GM18526 (cell line): Measurements from ENCODE around the gene TNRC6C.

ENCODE experiments used
- POLR2A ChIP-seq: IDR thresholded peaks from 3 replicates; pipeline ENCODE4 v1.6.1; 2011; ENCODE audit not compliant: insufficient read length; ENCODE audit errors: extremely low read depth

The TNRC6C gene

DNA sequence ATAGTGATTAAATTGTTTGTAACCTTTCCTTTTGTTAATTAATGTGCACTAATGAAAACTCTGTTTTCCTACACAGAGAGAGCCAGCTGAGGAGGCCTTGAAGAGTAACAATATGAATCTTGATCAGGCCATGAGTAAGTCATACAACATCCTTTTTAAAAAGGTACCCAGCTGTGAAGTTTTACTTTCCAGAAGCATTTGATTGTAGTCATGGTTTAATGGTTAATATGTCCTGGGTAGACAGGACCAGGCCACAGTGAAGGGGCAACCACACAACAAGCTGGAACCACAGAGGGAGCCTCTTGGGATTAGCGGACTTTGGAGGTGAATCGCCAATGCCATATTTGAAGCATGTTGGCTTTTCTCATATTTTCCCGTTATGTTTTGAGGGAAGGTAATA, 114.5 kb downstream of the TNRC6C start:
- no peak for TF ChIP-seq POLR2A

DNA sequence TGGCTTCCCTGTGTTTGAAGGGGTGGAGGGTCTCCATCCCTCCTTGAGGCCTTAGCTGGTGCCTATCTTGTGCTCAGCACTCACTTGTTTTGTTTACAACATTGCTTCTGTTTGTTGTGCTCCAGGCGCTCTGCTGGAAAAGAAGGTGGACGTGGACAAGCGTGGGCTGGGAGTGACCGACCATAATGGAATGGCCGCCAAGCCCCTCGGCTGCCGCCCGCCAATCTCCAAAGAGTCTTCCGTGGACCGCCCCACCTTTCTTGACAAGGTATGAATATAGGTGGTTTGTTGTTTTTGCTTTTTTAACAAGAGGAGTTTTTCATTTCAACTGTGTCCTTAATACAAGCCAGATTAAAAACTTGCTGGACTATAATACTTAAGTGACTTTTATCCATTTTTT, 116.5 kb downstream of the TNRC6C start:
- no peak for TF ChIP-seq POLR2A

GRCh38 chr17:78075545-78075944, 117.0 kb downstream of the TNRC6C start:
- no peak for TF ChIP-seq POLR2A

GRCh38 chr17:78079253-78079652, 120.8 kb downstream of the TNRC6C start:
- TF ChIP-seq POLR2A: no peak

DNA sequence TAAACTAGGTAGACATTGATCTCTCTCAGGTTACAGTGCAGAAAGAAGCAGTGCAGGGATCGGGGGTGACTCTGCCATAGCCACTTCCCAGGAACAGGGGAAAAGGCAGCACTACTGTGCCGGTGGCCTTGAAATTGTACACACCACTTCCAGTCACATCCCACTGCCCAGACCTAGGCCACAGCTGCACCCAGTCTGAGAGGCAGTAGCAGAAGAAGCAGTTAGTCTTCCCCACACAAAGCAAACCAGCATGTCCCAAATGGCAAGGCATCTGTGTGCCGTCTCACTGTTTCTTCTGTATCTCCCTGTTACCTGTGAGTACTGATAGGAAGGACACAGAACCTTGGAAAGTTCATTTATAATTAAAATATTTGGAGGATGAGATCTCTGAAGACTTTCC, 123.0 kb downstream of the TNRC6C start:
- no peak for TF ChIP-seq POLR2A

- TF ChIP-seq POLR2A: no peak
Observed at GRCh38 chr17:78082988-78083387, 124.5 kb downstream of the TNRC6C start.

GRCh38 chr17:78086740-78087139, 128.2 kb downstream of the TNRC6C start:
- TF ChIP-seq POLR2A: no peak

DNA sequence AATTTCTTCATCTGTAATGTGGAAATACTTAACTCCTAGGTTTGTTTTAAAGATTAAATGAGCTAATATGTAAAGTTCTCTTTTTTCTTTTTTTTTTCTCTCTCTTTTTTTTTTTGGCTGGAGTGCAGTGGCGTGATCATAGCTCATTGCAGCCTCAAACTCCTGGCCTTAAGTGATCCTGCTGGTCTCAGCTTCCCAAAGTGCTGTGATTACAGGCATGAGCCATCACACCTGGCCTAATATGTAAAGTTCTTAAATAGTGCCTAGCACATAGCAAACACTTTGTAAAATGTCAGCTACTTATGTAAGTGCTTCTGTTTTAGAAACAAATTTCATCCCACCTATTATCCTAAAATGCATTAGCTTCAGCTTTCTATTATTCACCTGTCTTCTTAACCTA, 130.0 kb downstream of the TNRC6C start:
- TF ChIP-seq POLR2A: no peak

- TF ChIP-seq POLR2A: no peak
Observed at GRCh38 chr17:78089576-78090281, 131.2 kb downstream of the TNRC6C start.

DNA sequence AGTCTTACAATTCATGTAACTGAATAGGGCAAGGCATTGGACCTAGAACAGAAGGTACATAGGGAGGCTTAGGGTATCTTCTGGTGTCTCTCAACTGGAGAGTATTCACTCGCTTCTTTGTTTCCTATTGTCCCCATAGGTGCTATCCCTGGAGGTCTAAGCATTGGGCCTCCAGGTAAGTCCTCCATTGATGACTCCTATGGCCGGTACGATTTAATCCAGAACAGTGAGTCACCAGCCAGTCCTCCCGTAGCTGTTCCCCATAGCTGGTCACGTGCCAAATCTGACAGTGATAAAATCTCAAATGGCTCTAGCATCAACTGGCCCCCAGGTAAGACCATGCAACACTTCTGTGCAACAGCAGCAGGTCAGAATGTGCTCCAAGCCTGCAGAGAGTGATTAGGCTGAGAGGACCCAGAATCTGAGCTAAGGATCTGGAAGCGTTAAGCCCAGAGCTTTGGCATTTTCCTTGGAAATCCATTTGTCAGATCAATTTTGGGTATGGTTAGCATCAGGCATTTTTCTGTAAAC, 134.4 kb downstream of the TNRC6C start:
- no peak for TF ChIP-seq POLR2A

- TF ChIP-seq POLR2A: no peak
Observed at GRCh38 chr17:78095035-78095434, 136.5 kb downstream of the TNRC6C start.

GRCh38 chr17:78096093-78096492, 137.6 kb downstream of the TNRC6C start:
- TF ChIP-seq POLR2A: no peak

- TF ChIP-seq POLR2A: no peak
Observed at GRCh38 chr17:78101112-78101511, 142.6 kb downstream of the TNRC6C start.

- no peak for TF ChIP-seq POLR2A
Observed at GRCh38 chr17:78101542-78101941, 143.0 kb downstream of the TNRC6C start.

GRCh38 chr17:78103311-78103710, 144.8 kb downstream of the TNRC6C start:
- no peak for TF ChIP-seq POLR2A

GRCh38 chr17:78104540-78104941, 146.0 kb downstream of the TNRC6C start:
- TF ChIP-seq POLR2A: no peak

GRCh38 chr17:78105101-78105500, 146.6 kb downstream of the TNRC6C start:
- no peak for TF ChIP-seq POLR2A

DNA sequence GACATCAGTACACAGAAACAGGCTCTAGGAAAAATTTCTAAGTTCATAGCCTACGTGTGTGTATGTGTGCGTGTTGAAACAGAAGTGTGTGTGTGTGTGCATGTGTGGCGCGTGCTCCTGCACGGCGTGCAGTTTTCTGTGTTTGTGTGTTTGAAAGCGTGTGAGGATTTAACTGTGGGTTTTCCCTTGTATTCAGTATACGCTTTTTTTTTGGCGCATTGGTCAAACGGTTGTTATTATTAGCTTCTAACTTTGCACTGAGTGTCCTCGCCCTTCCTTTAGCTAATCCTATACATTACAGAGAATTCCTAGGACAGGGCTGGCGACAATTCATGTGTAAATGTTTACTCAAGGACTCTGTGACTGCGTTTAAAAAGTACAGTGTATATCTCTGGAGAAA, 147.0 kb downstream of the TNRC6C start:
- no peak for TF ChIP-seq POLR2A

- TF ChIP-seq POLR2A: no peak
Observed at GRCh38 chr17:78106211-78106610, 147.7 kb downstream of the TNRC6C start.
